WERI-Rb-1 (cell line): ENCODE results near the gene CAMKMT.

ENCODE experiments used
- DNase-seq: peaks from one replicate; pipeline ENCODE4 v3.0.0-alpha.2; 2020
- H3K27ac ChIP-seq: fragments of 250-450 bp; sonication (Bioruptor Pico); 2 replicates; pipeline ENCODE4 v1.5.1; 2020; ENCODE audit warnings: mild to moderate bottlenecking, moderate library complexity
- H3K27me3 ChIP-seq: fragments of 250-450 bp; sonication (Bioruptor Pico); 2 replicates; pipeline ENCODE4 v1.5.1; 2021; ENCODE audit warnings: mild to moderate bottlenecking, low read depth, moderate library complexity; ENCODE audit not compliant: insufficient read depth, severe bottlenecking
- H3K36me3 ChIP-seq: fragments of 250-450 bp; sonication (Bioruptor Pico); 2 replicates; pipeline ENCODE4 v1.5.1; 2020; ENCODE audit warnings: mild to moderate bottlenecking, moderate library complexity
- H3K4me3 ChIP-seq: 2 replicates; pipeline ENCODE4 v1.5.1; 2011; ENCODE audit warnings: low read depth, mild to moderate bottlenecking, control low read depth, low read length
- H3K9me3 ChIP-seq: fragments of 250-450 bp; sonication (Bioruptor Pico); 2 replicates; pipeline ENCODE4 v1.5.1; 2021; ENCODE audit warnings: mild to moderate bottlenecking, moderate library complexity; ENCODE audit not compliant: severe bottlenecking
- TF ChIP-seq, protein P1 (sequence below): IDR thresholded peaks from 2 replicates; pipeline ENCODE4 v1.5.1; 2011; ENCODE audit warnings: low read depth, mild to moderate bottlenecking, control low read depth, inconsistent platforms, low read length

The CAMKMT gene

DNA sequence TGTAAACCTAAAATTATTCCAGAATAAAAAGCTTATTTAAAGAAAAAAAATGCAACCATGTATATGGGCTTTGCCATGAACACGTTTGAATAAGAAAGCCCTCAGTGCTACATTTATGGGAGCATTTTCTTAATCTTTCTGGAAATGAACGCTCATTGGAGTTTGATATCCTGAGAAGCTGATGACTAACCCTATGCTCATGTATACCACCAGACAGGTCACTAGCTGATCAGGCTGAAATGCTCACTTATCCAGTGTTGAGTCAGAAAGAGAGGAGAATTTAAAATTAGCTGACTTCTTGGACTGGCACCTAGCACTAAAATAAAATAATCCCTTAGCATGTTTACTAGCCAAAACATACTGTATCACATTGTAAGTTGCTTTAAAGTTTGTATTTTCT is 324.8 kb downstream of the CAMKMT start:
- H3K27ac ChIP-seq: no peak overlapping the region
- no peak for DNase-seq
- H3K4me3 ChIP-seq: no peak overlapping the region
- H3K9me3 ChIP-seq: no peaks in the 10 kb centered on the region
- H3K36me3 ChIP-seq: no peaks in the 10 kb centered on the region
- no peaks in the 10 kb centered on the region for H3K27me3 ChIP-seq
- TF ChIP-seq, protein P1, sequence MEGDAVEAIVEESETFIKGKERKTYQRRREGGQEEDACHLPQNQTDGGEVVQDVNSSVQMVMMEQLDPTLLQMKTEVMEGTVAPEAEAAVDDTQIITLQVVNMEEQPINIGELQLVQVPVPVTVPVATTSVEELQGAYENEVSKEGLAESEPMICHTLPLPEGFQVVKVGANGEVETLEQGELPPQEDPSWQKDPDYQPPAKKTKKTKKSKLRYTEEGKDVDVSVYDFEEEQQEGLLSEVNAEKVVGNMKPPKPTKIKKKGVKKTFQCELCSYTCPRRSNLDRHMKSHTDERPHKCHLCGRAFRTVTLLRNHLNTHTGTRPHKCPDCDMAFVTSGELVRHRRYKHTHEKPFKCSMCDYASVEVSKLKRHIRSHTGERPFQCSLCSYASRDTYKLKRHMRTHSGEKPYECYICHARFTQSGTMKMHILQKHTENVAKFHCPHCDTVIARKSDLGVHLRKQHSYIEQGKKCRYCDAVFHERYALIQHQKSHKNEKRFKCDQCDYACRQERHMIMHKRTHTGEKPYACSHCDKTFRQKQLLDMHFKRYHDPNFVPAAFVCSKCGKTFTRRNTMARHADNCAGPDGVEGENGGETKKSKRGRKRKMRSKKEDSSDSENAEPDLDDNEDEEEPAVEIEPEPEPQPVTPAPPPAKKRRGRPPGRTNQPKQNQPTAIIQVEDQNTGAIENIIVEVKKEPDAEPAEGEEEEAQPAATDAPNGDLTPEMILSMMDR: no peak

DNA sequence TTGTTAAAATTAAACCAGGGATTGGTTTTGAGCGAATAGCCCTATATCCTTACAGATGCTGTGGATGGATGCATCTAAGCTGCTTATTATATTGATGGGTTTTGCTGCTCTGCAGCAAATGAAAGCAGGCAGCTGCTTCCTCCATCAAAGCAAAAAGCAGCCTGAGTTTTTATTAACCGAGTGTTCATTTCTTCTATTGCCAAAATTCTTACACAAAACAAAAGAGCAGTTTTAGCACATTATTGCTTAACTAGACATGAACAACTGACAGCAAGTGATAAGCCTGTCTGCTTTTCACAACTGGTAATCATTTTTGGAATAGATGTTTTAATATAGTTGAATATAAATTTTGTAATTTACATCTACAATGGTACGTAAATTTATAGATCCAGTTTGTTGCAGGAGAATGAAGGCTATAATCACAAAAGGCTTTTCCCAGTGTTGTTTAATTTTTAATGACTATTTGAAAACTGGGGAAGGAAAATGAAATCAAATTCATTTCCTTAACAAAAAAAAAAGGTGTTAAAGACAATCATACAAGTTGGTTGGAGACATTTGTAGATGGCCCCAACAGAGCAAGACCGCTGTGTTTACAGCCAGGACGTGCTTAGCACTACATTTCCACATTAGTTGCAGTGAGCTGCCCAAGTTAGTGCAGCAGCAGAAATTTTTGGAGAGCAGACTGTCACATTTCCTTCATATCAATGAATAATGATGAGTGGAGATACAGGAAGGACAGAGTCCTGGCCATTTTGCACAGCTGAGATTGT is 326.1 kb downstream of the CAMKMT start:
- TF ChIP-seq, protein P1: no peak

DNA sequence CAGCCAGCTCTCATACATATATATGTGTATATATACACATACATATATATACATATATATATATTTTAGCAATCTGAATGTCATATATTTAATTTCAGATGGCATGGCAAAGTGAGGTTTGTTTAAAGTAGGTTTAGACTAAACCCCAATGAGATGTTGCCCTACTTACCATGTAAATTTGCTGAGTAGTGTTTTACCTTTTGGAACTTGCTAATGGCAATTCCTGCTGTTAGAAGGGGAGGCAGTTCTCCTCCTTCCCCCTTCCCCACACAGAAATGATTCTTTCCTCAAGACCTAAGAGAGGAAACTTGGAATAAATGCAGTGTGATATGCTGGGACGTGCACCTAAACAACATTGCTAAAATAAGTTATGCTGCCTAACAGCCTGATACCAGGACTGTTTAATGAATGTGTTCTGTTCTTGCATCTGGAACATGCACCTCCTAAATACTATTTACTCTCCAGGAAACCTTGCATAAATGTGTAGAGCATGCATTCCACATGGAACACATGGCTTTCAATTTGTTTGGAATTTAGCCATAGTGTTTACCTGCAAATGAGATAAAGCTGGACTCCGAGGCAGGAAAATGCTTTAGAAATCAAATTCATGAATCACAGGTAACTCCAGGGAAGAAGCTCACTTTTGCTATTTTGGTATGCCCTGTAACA is 326.8 kb downstream of the CAMKMT start:
- Histone ChIP-seq H3K27me3 (no peaks in the 10 kb centered on the region), H3K36me3 (no peaks in the 10 kb centered on the region), H3K27ac (no peak overlapping the region), H3K4me3 (no peak overlapping the region), H3K9me3 (no peaks in the 10 kb centered on the region)
- DNase-seq: no peak
- TF ChIP-seq, protein P1: no peak

More for the DNA sequence above, 326.1 kb downstream of the CAMKMT start:
- Histone ChIP-seq H3K27ac (no peak overlapping the region), H3K9me3 (no peaks in the 10 kb centered on the region), H3K36me3 (no peaks in the 10 kb centered on the region), H3K4me3 (no peak overlapping the region), H3K27me3 (no peaks in the 10 kb centered on the region)
- no peak for DNase-seq

DNA sequence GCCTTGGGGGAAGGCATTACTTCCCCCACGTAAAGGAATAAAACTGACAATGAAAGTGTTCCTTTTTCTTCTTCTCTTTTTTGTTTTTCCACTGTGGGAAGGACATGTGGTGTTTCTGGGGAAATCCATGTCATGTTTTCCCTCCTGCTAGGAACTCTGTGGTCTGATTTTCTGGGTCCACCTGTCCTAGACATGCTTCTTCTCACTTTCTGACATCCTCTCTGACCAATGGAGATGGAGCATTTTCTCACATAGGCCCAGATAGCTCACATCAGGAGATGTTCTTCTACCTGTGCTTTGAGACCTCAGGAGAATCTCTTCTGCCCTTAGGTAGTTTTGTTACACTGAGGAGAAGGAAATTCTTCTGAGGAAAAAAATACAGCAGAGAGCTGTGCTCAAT is 327.8 kb downstream of the CAMKMT start:
- no peaks in the 10 kb centered on the region for H3K27me3 ChIP-seq
- H3K4me3 ChIP-seq: no peak overlapping the region
- no peaks in the 10 kb centered on the region for H3K9me3 ChIP-seq
- TF ChIP-seq, protein P1: no peak
- no peaks in the 10 kb centered on the region for H3K36me3 ChIP-seq
- H3K27ac ChIP-seq: no peak overlapping the region
- no peak for DNase-seq

DNA sequence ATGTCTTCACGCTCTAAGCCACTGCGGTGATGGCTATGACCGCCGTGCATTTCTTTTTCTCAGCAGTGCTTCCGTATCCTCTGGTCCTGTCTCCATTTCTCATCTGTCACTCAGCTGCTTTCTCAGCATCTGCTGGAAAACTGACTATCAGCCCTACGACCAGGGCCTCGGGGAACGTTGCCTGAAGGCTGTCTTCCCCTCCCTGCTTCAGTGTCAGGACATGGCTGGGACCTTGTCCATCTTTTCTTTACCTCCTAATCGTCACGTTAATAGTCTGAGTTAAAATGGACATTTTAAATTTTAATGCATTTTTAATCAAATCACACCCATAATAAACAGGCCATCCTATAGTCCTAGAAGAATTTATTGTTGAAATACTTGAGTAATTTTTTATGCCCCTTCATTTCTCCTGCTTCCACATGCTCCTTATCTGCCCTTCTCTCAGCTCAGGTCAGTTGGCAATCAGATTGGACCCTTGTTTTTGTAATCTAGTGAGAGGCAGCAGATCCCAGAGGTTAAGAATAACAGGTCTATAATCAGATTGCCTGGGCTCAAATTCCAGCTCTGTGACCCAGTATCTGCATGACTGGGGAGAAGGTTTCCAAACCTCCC is 329.5 kb downstream of the CAMKMT start:
- Histone ChIP-seq H3K9me3 (no peaks in the 10 kb centered on the region), H3K36me3 (no peaks in the 10 kb centered on the region), H3K4me3 (no peak overlapping the region), H3K27ac (no peak overlapping the region), H3K27me3 (no peaks in the 10 kb centered on the region)
- TF ChIP-seq, protein P1: no peak
- no peak for DNase-seq
